OCI-LY7 (cell line): ENCODE results near the gene ISOC2. TPM values are rescaled to one million over a fixed set of nuclear protein-coding genes. Genes with fewer than 3 reads are reported as not detected.

Experiments
- BruUV-seq: library from RNA; stranded (reverse); fragments of 400-500 nt; replicated peaks from 2 replicates; lab custom pipeline; 2021; lab: Mats Ljungman, UMichigan
- CTCF ChIA-PET: fragments of 300-600 bp; sonication (Branson Sonifier 250); formaldehyde crosslinking; loops from one replicate; lab custom pipeline; 2022; ENCODE audit warnings: antibody characterized with exemption; ENCODE audit not compliant: unreplicated experiment; lab: Charles Lee
- POLR2A ChIA-PET: fragments of 300-600 bp; sonication (Branson Sonifier 250); formaldehyde crosslinking; loops from one replicate; lab custom pipeline; 2022; ENCODE audit warnings: antibody characterized with exemption; lab: Charles Lee
- DNase-seq: peaks from one replicate; pipeline ENCODE4 v3.0.0-alpha.2; 2015; ENCODE audit warnings: low spot score
- H2AFZ ChIP-seq: fragments of 200-600 bp; sonication (generic), shearing (Covaris generic); 2 replicates; pipeline ENCODE4 v1.6.1; 2014; ENCODE audit warnings: mild to moderate bottlenecking, antibody characterized with exemption, low read length, moderate library complexity
- H3K27ac ChIP-seq: fragments of 200-600 bp; sonication (generic); 2 replicates; pipeline ENCODE4 v1.5.1; 2014; ENCODE audit warnings: mixed run types, low read depth, mild to moderate bottlenecking, moderate library complexity, low read length, inconsistent platforms; ENCODE audit not compliant: poor library complexity, severe bottlenecking
- H3K36me3 ChIP-seq: fragments of 200-600 bp; sonication (generic); 2 replicates; pipeline ENCODE4 v1.6.1; 2014; ENCODE audit warnings: mild to moderate bottlenecking, antibody characterized with exemption, low read length, moderate library complexity, mixed read lengths; ENCODE audit not compliant: insufficient read depth
- H3K4me1 ChIP-seq: fragments of 200-600 bp; sonication (generic); 2 replicates; pipeline ENCODE4 v1.5.1; 2014; ENCODE audit warnings: mild to moderate bottlenecking, low read length; ENCODE audit not compliant: insufficient read depth, poor library complexity, severe bottlenecking
- H3K4me2 ChIP-seq: fragments of 200-600 bp; sonication (generic); 2 replicates; pipeline ENCODE4 v1.6.1; 2014; ENCODE audit warnings: mild to moderate bottlenecking, low read length
- H3K4me3 ChIP-seq: fragments of 200-600 bp; sonication (generic); 2 replicates; pipeline ENCODE4 v1.5.1; 2014; ENCODE audit warnings: mild to moderate bottlenecking, low read depth, low read length; ENCODE audit not compliant: poor library complexity, severe bottlenecking
- H3K79me2 ChIP-seq: fragments of 200-600 bp; sonication (generic); 2 replicates; pipeline ENCODE4 v1.6.1; 2016; ENCODE audit warnings: low read depth, mild to moderate bottlenecking, low read length, moderate library complexity, mixed read lengths; ENCODE audit not compliant: insufficient read depth
- H3K9me2 ChIP-seq: fragments of 200-600 bp; sonication (generic); 2 replicates; pipeline ENCODE4 v1.6.1; 2016; ENCODE audit warnings: mild to moderate bottlenecking, low read length, mixed read lengths; ENCODE audit not compliant: insufficient read depth
- H3K9me3 ChIP-seq: fragments of 200-600 bp; sonication (generic); 2 replicates; pipeline ENCODE4 v1.6.1; 2014; ENCODE audit warnings: mild to moderate bottlenecking, mixed run types, low read length, mixed read lengths
- H4K20me1 ChIP-seq: fragments of 200-600 bp; sonication (generic); 2 replicates; pipeline ENCODE4 v1.6.1; 2014; ENCODE audit warnings: mild to moderate bottlenecking, antibody characterized with exemption, low read length, moderate library complexity, mixed read lengths; ENCODE audit not compliant: insufficient read depth
- CTCF ChIP-seq: fragments of 200-600 bp; sonication (generic); conservative IDR thresholded peaks from 2 replicates; pipeline ENCODE4 v1.5.1; 2014; ENCODE audit warnings: mild to moderate bottlenecking, antibody characterized with exemption, low read length, moderate library complexity, mixed read lengths
- EZH2phosphoT487 ChIP-seq: fragments of 200-600 bp; sonication (generic); IDR thresholded peaks from 2 replicates; pipeline ENCODE4 v1.6.1; 2018; ENCODE audit warnings: low read depth, borderline replicate concordance, mild to moderate bottlenecking, mixed run types, antibody characterized with exemption, low read length, moderate library complexity, mixed read lengths
- intact Hi-C: fragments of 100-400 bp; cut with micrococcal nuclease; formaldehyde crosslinking; loops from one replicate; pipeline ENCODE4 v1.10.0; 2022; ENCODE audit not compliant: unreplicated experiment
- total RNA-seq, 2 experiments: library from RNA; depleted of rRNA in 1 of 2; stranded (reverse); fragments of >200 nt in 1 of 2; shearing (Covaris generic) in 1 of 2; gene quantifications; 2 replicates each; pipeline ENCODE4 v1.2.3, GENCODE V29; 2014 to 2022

Gene ISOC2
- total RNA-seq, 2 experiments from 2014 or later: 37.0 to 115 TPM

GRCh38 chr19:55492362-55492944 lies 31.0 kb upstream of the ISOC2 start:
- Histone ChIP-seq H3K9me3 (no peaks in the 10 kb centered on the region), H2AFZ (no peak overlapping the region), H3K4me2 (no peak overlapping the region), H3K4me1 (peaks cover 10% of the 10 kb centered on the region), H4K20me1 (no peaks in the 10 kb centered on the region), H3K4me3 (no peak overlapping the region), H3K36me3 (no peaks in the 10 kb centered on the region), H3K79me2 (no peaks in the 10 kb centered on the region), H3K27ac (no peak overlapping the region), H3K9me2 (no peaks in the 10 kb centered on the region)
- BruUV-seq: no TSS peak
- ChIA-PET POLR2A (no interaction called here), CTCF (no interaction called here)
- no peak for DNase-seq
- TF ChIP-seq CTCF: no peak
- no peak for TF ChIP-seq EZH2phosphoT487
- intact Hi-C loops: no loop called here

GRCh38 chr19:55491546-55492360 lies 30.3 kb upstream of the ISOC2 start:
- Histone ChIP-seq H3K4me2 (no peak overlapping the region), H3K9me3 (no peaks in the 10 kb centered on the region), H2AFZ (no peak overlapping the region), H3K36me3 (no peaks in the 10 kb centered on the region), H4K20me1 (no peaks in the 10 kb centered on the region), H3K9me2 (no peaks in the 10 kb centered on the region), H3K79me2 (no peaks in the 10 kb centered on the region), H3K4me1 (peaks cover 17% of the 10 kb centered on the region), H3K27ac (no peak overlapping the region), H3K4me3 (no peak overlapping the region)
- no TSS peak for BruUV-seq
- DNase-seq: no peak
- intact Hi-C loops: no loop called here
- CTCF ChIA-PET: no interaction called here
- TF ChIP-seq CTCF (no peak), EZH2phosphoT487 (no peak)
- POLR2A ChIA-PET: no interaction called here
